GM23338 (cell line): ENCODE measurements around the gene TOR1AIP1. TPM values are rescaled to one million over a fixed set of nuclear protein-coding genes. Genes with fewer than 3 reads are reported as not detected.

Source experiments
- ATAC-seq: fragments of 200-7000 bp; cut with Tn5 transposase; 3 replicates; pipeline ENCODE4 v1.9.1; 2020
- DNase-seq: peaks from one replicate; pipeline ENCODE4 v3.0.0-alpha.2; 2015; ENCODE audit warnings: low spot score
- H2AFZ ChIP-seq: fragments of 200-600 bp; sonication (generic); 2 replicates; pipeline ENCODE4 v1.8.0; 2016; ENCODE audit warnings: antibody characterized with exemption, mild to moderate bottlenecking, moderate library complexity
- H3F3A ChIP-seq: fragments of 200-600 bp; sonication (generic); replicated peaks from 2 replicates; pipeline ENCODE4 v1.8.0; 2017; ENCODE audit warnings: antibody characterized with exemption, mixed run types, low read depth
- H3K27ac ChIP-seq: fragments of 200-600 bp; sonication (generic); 2 replicates; pipeline ENCODE4 v1.6.1; 2016; ENCODE audit warnings: low read depth
- H3K27me3 ChIP-seq: fragments of 200-600 bp; sonication (generic); 2 replicates; pipeline ENCODE4 v1.8.0; 2016; ENCODE audit warnings: mild to moderate bottlenecking, mixed run types, moderate library complexity; ENCODE audit not compliant: insufficient read depth
- H3K36me3 ChIP-seq: fragments of 200-600 bp; sonication (generic); 2 replicates; pipeline ENCODE4 v1.8.0; 2016; ENCODE audit warnings: mild to moderate bottlenecking; ENCODE audit not compliant: insufficient read depth
- H3K4me1 ChIP-seq: fragments of 200-600 bp; sonication (generic); 2 replicates; pipeline ENCODE4 v1.8.0; 2016; ENCODE audit warnings: mild to moderate bottlenecking, moderate library complexity; ENCODE audit not compliant: insufficient read depth
- H3K4me2 ChIP-seq: fragments of 200-600 bp; sonication (generic); 2 replicates; pipeline ENCODE4 v1.7.1; 2017; ENCODE audit warnings: mixed run types
- H3K4me3 ChIP-seq: fragments of 200-600 bp; sonication (generic); 2 replicates; pipeline ENCODE4 v1.6.1; 2016; ENCODE audit warnings: mixed run types
- H3K79me2 ChIP-seq: fragments of 200-600 bp; sonication (generic); replicated peaks from 2 replicates; pipeline ENCODE4 v1.8.0; 2017; ENCODE audit warnings: mild to moderate bottlenecking; ENCODE audit not compliant: insufficient read depth
- H3K9me2 ChIP-seq: fragments of 200-600 bp; sonication (generic); 2 replicates; pipeline ENCODE4 v1.8.0; 2017; ENCODE audit not compliant: insufficient read depth
- H4K20me1 ChIP-seq: fragments of 200-600 bp; sonication (generic); replicated peaks from 2 replicates; pipeline ENCODE4 v1.8.0; 2017; ENCODE audit warnings: mild to moderate bottlenecking; ENCODE audit not compliant: insufficient read depth
- H3K27ac Mint-ChIP-seq: 2 replicates; pipeline ENCODE4 v1.8.0; 2020; ENCODE audit warnings: inconsistent platforms, mild to moderate bottlenecking, moderate library complexity, mixed read lengths
- H3K27me3 Mint-ChIP-seq: 3 replicates; pipeline ENCODE4 v1.8.0; 2022; ENCODE audit warnings: low read depth, mild to moderate bottlenecking, moderate library complexity, mixed read lengths, inconsistent platforms; ENCODE audit not compliant: insufficient read depth, poor library complexity
- H3K36me3 Mint-ChIP-seq: 3 replicates; pipeline ENCODE4 v1.8.0; 2021; ENCODE audit warnings: low read depth, mild to moderate bottlenecking, inconsistent platforms, moderate library complexity, mixed read lengths
- H3K4me1 Mint-ChIP-seq: 3 replicates; pipeline ENCODE4 v1.8.0; 2020; ENCODE audit warnings: mild to moderate bottlenecking, inconsistent platforms, mixed read lengths
- H3K4me3 Mint-ChIP-seq: 3 replicates; pipeline ENCODE4 v1.8.0; 2021; ENCODE audit warnings: moderate library complexity, mild to moderate bottlenecking, inconsistent platforms, mixed read lengths
- H3K9me3 Mint-ChIP-seq: 3 replicates; pipeline ENCODE4 v1.8.0; 2020; ENCODE audit warnings: moderate library complexity, mild to moderate bottlenecking, inconsistent platforms, mixed read lengths
- CREB1 ChIP-seq: fragments of 250-450 bp; sonication (Bioruptor Pico); IDR thresholded peaks from 2 replicates; pipeline ENCODE4 v1.5.0; 2020; ENCODE audit warnings: low read depth, mild to moderate bottlenecking, moderate library complexity
- EZH2 ChIP-seq: fragments of 200-600 bp; sonication (generic); IDR thresholded peaks from one replicate; pipeline ENCODE4 v1.8.0; 2017; ENCODE audit warnings: antibody characterized with exemption, mild to moderate bottlenecking, low read depth; ENCODE audit not compliant: unreplicated experiment
- JUNB ChIP-seq: IDR thresholded peaks from one replicate; pipeline ENCODE4 v1.6.1; 2016; ENCODE audit warnings: antibody characterized with exemption; ENCODE audit not compliant: unreplicated experiment
- NANOG ChIP-seq: IDR thresholded peaks from 2 replicates; pipeline ENCODE4 v1.6.1; 2016; ENCODE audit warnings: antibody characterized with exemption, borderline replicate concordance
- ZNF462 ChIP-seq: fragments of 250-450 bp; sonication (Bioruptor Pico); IDR thresholded peaks from 2 replicates; pipeline ENCODE4 v1.5.0; 2020; ENCODE audit warnings: mild to moderate bottlenecking, moderate library complexity
- polyA plus RNA-seq: library from polyadenylated mRNA; unstranded; fragments of >200 nt; fragmentation: Nextera tagmentation; extraction: Ambion mirVana; gene quantifications from 2 replicates; pipeline ENCODE4 v1.2.1, GENCODE V29; 2016
- total RNA-seq: library from RNA; depleted of rRNA; stranded (reverse); fragments of >200 nt; shearing (Covaris generic); gene quantifications from 2 replicates; pipeline ENCODE4 v1.2.3, GENCODE V29; 2014

Gene TOR1AIP1
- total and polyA plus RNA-seq, 2 experiments from 2014 or later: 16.9 to 20.6 TPM

GRCh38 chr1:179917601-179918429, 35.7 kb downstream of the TOR1AIP1 start (continued):
- TF ChIP-seq CREB1 (CRISPR knock-in tag) (no peak), ZNF462 (no peak), JUNB (no peak)

- H3K4me2 ChIP-seq: peak overlapping the region; percentile 4
- H3K27ac ChIP-seq: peak overlapping the region; percentile 82
- Mint-ChIP-seq H3K4me1 (peaks cover 22% of the 10 kb centered on the region), H3K27ac (peak overlapping the region; percentile 27; the same call in 1 of the 2 replicates), H3K36me3 (peaks cover 26% of the 10 kb centered on the region; the same call in 2 of the 3 replicates), H3K27me3 (no peaks in the 10 kb centered on the region), H3K9me3 (no peaks in the 10 kb centered on the region), H3K4me3 (no peak overlapping the region; the same call in 2 of the 3 replicates)
- no peaks in the 10 kb centered on the region for H3K9me2 ChIP-seq
- DNase-seq: peak; percentile 75
- no peak overlapping the region for H2AFZ ChIP-seq
- peaks cover 25% of the 10 kb centered on the region for H3K4me1 ChIP-seq
- ATAC-seq: peak; percentile 74
- H4K20me1 ChIP-seq: no peaks in the 10 kb centered on the region
- TF ChIP-seq NANOG (peak; percentile 17; the same call in 1 of the 2 replicates), EZH2 (no peak)
- no peak overlapping the region for H3K4me3 ChIP-seq
- no peaks in the 10 kb centered on the region for H3K79me2 ChIP-seq
- no peaks in the 10 kb centered on the region for H3K27me3 ChIP-seq
- peaks cover 9% of the 10 kb centered on the region for H3K36me3 ChIP-seq
- no peaks in the 10 kb centered on the region for H3F3A ChIP-seq
Observed at GRCh38 chr1:179921472-179921871, 39.4 kb downstream of the TOR1AIP1 start.
